SK-N-SH treated with all-trans-retinoic acid at 6 μM for 48 hours (cell line): Measurements from ENCODE around the gene PPP4R3A.

ENCODE experiments used
- CREB5 ChIP-seq: fragments of 250-450 bp; sonication (Bioruptor Pico); IDR thresholded peaks from 2 replicates; pipeline ENCODE4 v1.5.1; 2020; ENCODE audit warnings: low read depth, mild to moderate bottlenecking, moderate library complexity
- PATZ1 ChIP-seq: fragments of 250-450 bp; sonication (Bioruptor Pico); IDR thresholded peaks from 2 replicates; pipeline ENCODE4 v1.8.0; 2020; ENCODE audit warnings: mild to moderate bottlenecking, moderate library complexity, borderline replicate concordance
- PPARA ChIP-seq: fragments of 250-450 bp; sonication (Bioruptor Pico); IDR thresholded peaks from 2 replicates; pipeline ENCODE4 v1.5.0; 2020; ENCODE audit warnings: mild to moderate bottlenecking, borderline replicate concordance
- RARB ChIP-seq: fragments of 250-450 bp; sonication (Bioruptor Pico); IDR thresholded peaks from 2 replicates; pipeline ENCODE4 v1.8.0; 2021; ENCODE audit warnings: mild to moderate bottlenecking, moderate library complexity
- TOX ChIP-seq: fragments of 250-450 bp; sonication (Bioruptor Pico); IDR thresholded peaks from 2 replicates; pipeline ENCODE4 v1.8.0; 2021; ENCODE audit warnings: mild to moderate bottlenecking, moderate library complexity, borderline replicate concordance
- ZC3H10 ChIP-seq: fragments of 250-450 bp; sonication (Bioruptor Pico); IDR thresholded peaks from 2 replicates; pipeline ENCODE4 v1.5.1; 2021; ENCODE audit warnings: mild to moderate bottlenecking, moderate library complexity
- ZFP3 ChIP-seq: fragments of 250-450 bp; sonication (Bioruptor Pico); IDR thresholded peaks from 2 replicates; pipeline ENCODE4 v1.5.0; 2020; ENCODE audit warnings: mild to moderate bottlenecking, moderate library complexity
- ZNF70 ChIP-seq: fragments of 450-650 bp; formaldehyde crosslinking; IDR thresholded peaks from 2 replicates; pipeline ENCODE4 v1.5.0; 2020; ENCODE audit warnings: mild to moderate bottlenecking, moderate library complexity

GRCh38 chr14:91439345-91439744 is 70.8 kb downstream of the PPP4R3A start:
- no peak for TF ChIP-seq ZNF70 (CRISPR knock-in tag)
- TF ChIP-seq ZFP3 (CRISPR knock-in tag): no peak
- no peak for TF ChIP-seq PPARA
- TF ChIP-seq RARB (CRISPR knock-in tag): no peak
- TF ChIP-seq PATZ1: no peak
- no peak for TF ChIP-seq TOX (CRISPR knock-in tag)
- TF ChIP-seq CREB5 (CRISPR knock-in tag): no peak
- no peak for TF ChIP-seq ZC3H10
